Heart left ventricle (tissue), 13 donors: Measurements from ENCODE around the gene TRIM47.

ENCODE experiments used
- CTCF ChIP-seq, 12 donors: fragments of 200-600 bp; sonication (generic) in 4 of 12; IDR thresholded peaks; one replicate each; pipeline versions ENCODE4 v1.5.0 to v1.8.0; 2018 to 2022; ENCODE audit warnings: antibody characterized with exemption in 12 of 12, mild to moderate bottlenecking in 5 of 12
- POLR2A ChIP-seq, 2 donors: fragments of 450-650 bp; IDR thresholded peaks; one replicate each; pipeline ENCODE4 v1.6.1; 2017; ENCODE audit warnings: antibody characterized with exemption in 2 of 2, mild to moderate bottlenecking in 2 of 2, moderate library complexity in 2 of 2
- donor health status: ischemic (EF 13 %, LVEDD 7.1; RV severe dilation, severe dysfunction).
- donor health status: DM: no; HTN: yes; CAD: no.
- donor health status: DM: no; HTN: no; CAD: no.
- donor health status: ischemic (EF 25% LVEDD 6.9; RV normal size, moderate dysfunction).
- donor health status: ischemic (EF 25% LVEDD 5.7; RV mildly dilated, moderate dysfunction).
- donor health status: ischemic (EF 35%, LVEDD 5.7; RV mildly dilated, moderate dysfunction).
- donor health status: nonischemic (EF 11% LVEDD 7.7; RV severe dilation, severe dysfunction).
- donor health status: DM: yes; HTN: yes; CAD: no.
- donor health status: PGD.
- donor health status: ischemic (EF 29% LVEDD 5.4; RV normal size, mild dysfunction).
- donor health status: nonischemic (EF 23%, LVEDD 6.1; RV moderate dilation, normal function).

GRCh38 chr17:75889454-75889853, 11.1 kb upstream of the TRIM47 start:
- TF ChIP-seq CTCF (IDR thresholded peaks at IDR 0.05) = no peak
- TF ChIP-seq POLR2A (IDR thresholded peaks at IDR 0.05) = no peak
